ENCODE results near the gene DYNLRB2.
A peak's percentile ranks its signal among the peaks of the same experiment; 100 is the strongest.

- TF ChIP-seq, protein P1, sequence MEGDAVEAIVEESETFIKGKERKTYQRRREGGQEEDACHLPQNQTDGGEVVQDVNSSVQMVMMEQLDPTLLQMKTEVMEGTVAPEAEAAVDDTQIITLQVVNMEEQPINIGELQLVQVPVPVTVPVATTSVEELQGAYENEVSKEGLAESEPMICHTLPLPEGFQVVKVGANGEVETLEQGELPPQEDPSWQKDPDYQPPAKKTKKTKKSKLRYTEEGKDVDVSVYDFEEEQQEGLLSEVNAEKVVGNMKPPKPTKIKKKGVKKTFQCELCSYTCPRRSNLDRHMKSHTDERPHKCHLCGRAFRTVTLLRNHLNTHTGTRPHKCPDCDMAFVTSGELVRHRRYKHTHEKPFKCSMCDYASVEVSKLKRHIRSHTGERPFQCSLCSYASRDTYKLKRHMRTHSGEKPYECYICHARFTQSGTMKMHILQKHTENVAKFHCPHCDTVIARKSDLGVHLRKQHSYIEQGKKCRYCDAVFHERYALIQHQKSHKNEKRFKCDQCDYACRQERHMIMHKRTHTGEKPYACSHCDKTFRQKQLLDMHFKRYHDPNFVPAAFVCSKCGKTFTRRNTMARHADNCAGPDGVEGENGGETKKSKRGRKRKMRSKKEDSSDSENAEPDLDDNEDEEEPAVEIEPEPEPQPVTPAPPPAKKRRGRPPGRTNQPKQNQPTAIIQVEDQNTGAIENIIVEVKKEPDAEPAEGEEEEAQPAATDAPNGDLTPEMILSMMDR (IDR thresholded peaks at IDR 0.05): no peak
- TF ChIP-seq EP300 (IDR thresholded peaks at IDR 0.05) (peak in 1 of 2 donors; percentile 40), POLR2A (IDR thresholded peaks at IDR 0.05) (no peak)
These were observed 33.3 kb upstream of the DYNLRB2 start for GRCh38 chr16:80507538-80507937.
